ENCODE measurements around the gene ST13.
"Not testable (repeated sequence)": the region's sequence is repeated elsewhere in the genome, so short reads cannot be mapped to it uniquely, and the experiment has no call there.

The ST13 gene

DNA sequence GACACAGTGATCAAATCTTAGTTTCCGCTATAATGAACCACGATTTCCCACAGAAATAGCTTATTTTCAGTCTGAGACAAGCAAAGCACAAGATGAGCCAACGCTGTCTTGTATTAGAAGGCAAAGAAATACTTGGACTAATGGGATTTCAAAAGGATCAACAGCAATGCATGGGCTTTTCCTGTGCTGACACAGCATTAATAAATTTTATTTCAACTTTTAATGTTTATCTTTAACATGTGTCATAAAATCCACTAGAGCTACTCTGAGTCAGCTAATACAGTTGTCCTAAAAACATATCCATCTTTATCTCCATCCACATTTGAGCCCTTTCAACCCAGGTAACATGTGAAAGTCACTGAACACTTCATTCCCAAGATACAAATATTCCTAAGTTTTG is 21.8 kb downstream of the ST13 start:
- no peak for DNase-seq

DNA sequence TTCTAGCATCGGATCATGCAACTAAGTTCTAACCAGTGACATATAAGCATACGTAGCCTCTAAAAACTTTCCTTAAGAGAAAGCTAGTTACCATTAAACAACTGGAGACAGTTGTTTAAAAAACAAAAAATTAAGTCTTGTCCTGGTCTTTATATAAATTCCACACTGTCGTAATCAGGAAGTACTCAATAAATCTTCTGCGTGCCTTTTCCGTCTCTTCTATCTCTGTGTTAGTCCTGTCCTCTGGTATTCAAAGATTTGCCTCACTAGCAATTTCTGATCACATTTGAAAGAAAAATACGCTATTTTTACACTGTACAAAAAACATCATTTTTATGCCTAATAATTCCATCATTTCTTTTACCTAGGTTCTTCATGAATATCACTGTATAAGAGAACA is 27.3 kb downstream of the ST13 start:
- DNase-seq = no peak

DNA sequence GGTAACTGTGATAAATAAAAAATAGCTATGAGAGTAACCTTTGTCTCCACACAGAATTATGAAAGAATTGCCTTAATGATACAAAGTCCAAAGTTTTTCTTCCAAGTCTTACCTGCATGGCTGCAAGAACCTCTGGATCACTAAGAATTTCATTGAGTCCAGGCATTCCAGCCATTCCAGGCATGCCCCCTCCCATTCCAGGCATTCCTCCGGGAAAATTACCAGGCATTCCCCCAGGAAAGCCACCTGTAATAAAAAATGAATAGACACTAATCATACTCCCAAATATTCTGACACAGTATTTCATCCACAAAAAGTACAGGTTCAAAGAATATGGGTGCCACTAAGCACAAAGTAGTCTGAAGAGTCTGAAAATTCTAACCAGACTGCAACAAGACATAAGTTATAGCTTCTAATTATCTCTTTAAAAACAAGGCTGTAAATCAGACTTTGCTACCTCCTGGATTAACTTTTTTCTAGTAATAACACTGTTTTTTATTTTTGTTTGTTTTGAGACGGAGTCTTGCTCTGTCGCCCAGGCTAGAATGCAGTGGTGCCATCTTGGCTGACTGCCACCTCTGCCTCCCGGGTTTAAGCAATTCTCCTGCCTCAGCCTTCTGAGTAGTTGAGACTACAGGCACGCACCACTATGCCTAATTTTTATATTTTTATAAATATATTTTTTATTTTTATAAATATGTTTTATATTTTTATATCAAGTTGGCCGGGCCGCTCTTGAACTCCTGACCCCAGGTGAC is 29.3 kb downstream of the ST13 start:
- DNase-seq = no peak

DNA sequence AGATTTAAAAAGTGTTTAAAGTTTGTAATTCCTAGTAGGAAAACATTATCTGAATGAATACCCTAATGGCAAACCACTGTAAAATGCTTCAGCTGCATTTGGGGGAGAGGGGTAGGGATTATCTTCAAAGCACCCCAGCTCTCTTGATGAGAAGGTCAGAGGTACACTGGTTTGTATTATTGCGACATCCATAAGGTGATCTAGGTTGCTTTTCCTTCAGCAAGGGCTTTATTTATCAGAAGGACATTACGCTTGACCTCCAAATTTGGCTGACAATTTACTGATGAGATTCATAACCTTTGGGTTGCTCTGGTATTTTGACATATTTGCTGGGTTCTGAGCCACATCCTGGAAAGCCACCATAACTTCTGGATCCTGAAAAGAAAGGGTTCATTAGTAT is 30.1 kb downstream of the ST13 start:
- DNase-seq = not testable (repeated sequence)

DNA sequence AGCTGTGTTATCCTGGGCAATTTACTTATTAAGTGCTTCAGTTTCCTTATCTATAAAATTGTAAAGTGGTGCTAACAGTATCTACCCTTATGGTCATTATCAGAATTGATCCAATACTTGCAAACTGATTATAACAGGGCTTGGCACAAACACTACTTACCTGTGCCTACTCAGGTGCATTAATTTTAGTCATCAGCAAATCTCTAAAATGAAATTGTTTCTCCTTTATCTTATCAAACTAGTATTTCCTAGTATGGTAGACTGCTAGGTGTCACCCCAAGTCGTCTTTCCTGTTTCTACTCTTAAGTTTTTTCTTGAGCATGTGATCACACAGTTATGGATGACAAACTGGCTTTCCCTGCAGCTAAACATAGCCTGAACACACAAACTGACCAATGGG is 33.0 kb downstream of the ST13 start:
- no peak for DNase-seq

DNA sequence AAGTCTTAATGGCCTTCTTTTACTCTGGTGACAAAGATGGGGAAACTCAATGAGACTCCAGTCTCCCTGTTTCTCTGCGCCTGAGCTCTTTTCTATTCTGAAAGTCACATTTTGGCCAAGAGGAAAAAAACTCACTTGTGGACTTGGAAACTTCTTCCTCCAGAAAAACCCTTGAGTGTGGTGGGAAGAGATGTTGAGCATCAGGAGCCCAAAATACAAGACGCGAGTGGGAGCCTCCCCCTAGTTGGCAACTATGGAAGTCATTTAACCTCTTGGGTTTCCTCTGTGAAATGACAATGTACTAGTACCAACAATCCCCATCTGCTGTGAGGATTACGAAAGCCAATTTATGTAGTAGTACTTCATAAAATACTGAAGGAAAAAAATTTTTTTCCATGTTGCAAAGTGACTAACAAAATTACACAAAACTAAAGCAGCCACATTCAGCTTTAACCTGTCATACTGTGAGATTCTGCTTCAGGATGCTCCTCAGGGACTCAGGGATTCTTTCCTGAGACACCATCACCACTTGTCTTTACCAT is 36.8 kb downstream of the ST13 start:
- DNase-seq = no peak

DNA sequence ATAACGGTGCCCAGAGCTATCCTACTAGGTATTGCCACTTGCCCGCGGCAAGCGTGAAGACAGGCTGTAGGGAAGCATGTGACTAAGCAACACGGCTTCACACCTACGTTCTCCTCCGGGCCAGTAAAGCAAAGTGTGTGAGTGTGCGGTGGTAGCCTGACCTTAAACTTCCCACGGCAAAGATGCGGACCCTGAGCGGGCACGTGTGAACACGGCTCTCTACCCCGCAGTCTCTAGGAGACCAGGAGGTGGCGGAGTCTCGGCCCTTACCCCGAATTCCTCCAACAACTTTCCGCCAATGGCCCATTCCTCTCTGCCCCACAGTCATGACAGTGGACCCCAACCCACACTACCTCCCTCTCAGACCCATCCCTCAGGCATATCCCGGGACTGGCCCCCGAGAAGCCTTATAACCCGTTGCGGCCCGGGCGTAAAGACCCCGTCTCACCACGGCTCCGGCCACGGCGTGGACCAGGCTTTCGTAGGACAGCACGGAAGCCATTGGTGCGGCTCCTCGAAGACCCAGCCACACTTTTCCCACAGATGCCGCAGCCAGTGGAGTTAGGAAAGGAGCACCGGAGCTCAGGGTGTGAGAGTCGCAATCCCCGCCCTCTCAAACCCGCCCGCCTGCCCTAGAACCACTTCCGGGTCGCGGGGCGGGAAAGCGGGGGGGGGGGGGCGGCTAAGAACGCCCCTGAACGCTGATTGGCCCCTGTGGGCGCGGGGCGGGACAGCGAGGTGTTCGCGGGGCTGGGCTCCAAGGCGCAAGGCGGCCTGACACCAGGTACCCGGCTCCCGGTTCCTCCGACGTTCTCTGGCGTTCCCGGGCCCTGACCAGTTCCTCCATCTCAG is 37.5 kb downstream of the ST13 start, which contains the start of gene SLC25A17:
TSS of gene SLC25A17 (minus strand) at position 600 of the 852 bp plus-strand sequence. CDS start at position 502, 98 bp downstream.
- DNase-seq = peak; percentile 84

DNA sequence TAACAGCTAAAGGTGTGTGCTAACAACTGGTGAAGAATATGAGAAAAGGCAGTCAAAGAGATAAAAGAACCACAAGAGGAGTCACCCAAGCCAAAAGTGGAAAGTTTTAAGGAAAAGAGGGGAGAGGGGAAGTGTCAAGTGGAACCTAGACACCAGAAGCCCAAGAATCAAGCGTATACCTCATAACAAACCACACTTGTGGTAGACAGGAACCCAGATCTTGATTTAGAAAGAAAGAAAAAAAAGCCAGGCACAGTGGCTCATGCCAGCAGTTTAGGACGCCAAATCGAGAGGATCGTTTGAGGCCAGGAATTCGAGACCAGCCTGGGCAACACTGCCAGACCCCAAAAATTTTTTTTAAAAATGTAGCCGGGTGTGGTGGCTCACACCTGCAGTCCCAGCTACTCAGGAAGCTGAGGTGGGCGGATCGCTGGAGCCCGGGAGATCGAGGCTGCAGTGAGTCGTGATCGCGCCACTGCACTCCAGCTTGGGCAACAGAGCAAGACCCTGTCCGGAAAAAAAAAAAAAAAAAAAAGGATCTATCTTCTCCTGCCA is 38.2 kb downstream of the ST13 start:
- DNase-seq = no peak

DNA sequence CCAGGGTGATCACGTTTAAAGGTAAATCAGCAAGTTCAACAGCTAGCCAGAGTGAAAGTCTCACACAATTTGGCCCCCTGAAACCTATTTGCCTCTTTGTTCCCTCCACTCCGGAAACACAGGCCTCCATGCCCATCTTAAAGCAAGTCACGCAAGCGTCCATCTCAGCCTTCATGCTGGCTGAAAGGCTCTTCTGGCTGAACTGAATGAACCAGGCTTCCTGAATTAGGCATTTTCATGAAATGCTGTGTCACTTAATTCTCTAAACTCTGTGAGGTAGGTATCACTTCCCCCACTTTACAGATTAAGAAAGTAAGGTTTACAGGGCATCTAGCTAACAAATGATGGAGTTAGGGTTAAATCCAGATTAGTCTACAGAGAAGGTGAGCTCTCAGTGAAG is 38.7 kb downstream of the ST13 start:
- DNase-seq = no peak

DNA sequence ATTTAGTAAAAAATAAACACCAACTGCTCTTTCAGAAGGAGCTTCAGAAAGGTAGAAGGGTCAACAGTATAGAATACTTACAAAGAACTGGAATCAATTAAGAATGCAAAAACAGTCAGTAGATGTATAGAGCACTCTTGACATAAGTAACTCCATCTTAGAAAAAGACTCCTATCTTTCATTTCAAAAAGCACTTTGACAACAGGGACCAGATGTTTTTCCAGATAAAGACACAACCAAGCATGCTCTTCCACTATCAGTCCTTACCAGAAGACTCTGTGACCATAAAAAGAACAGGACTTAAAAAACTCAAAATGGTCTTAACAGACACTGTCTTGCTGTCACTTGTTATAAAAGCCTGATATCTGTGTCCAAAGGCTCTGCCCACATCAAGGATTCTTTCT is 42.5 kb downstream of the ST13 start:
- DNase-seq = no peak

DNA sequence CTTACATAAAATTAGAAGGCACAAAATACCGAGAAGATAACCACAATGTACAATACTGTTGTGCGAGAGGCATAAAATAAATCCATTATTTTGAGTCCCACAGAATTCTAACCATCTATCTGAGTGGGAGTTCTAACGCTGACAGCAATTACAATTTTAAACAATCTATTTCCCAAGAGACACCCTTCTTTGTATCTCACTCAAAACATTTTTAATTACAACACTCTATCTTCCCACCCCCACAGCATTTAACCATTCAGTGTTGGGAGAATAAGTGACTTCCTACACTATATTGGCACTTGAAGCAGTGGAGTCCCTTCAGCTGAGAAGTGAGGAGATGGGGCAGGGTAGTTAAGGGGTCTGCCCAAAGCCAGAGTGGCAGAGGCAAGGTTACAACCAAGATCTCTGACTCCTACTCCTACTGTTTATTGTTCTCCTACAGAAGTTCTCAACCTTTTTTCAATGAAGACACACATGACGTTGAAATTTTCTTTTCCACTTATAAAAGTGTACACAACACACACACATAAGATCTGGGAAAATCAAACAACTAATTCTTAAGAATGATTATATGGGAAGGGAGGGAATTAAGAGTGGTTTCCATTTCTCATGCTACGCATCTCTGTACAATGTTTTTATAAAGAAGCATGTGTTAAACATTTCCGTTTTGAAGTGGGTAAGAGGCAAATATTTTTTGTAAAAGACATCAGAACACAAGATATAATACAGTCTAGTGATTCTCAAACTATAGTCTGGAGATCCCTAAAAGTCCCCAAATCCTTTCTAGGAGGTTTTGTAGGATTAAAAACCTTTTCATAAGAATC is 48.2 kb downstream of the ST13 start:
- no peak for DNase-seq

DNA sequence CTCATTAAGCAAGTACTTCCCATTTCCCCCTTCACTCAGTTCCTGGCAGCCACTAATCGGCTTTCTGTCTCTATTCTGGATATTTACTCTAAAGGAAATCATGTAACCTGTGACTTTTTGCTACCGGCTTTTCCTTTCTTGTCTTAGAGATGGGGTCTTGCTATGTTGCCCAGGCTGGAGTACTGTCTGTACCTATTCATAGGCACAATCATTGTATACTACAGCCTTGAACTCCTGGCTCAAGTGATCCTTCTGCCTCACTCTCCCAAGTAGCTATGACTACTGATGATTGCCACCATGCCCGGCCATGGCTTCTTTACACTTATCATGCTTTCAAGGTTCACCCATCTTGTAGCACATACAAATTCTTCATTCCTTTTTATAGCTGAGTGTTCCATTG is 49.7 kb downstream of the ST13 start:
- DNase-seq = no peak

DNA sequence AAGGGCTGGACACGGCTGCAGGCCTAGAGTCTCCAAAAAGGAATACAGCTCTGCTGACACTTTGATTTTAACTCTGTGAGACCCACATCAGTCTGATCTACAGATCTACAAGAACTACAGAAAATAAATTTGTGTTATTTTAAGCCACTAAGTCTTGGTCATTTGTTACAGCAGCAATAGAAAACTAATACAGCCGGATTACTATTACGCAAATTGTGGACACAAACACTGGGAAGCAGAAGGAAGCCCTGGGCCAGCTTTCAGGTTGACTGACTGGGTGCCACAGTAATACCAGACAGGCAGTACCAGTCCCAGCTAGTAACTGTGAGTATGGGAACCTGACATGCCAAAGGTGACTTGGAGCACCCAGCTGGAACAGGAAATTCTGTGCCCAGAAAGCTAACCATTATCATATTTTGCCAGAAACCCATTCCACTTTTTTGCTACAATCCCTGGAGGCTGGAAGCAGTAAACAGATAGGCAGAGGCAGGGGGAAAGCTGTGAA is 50.7 kb downstream of the ST13 start:
- no peak for DNase-seq

DNA sequence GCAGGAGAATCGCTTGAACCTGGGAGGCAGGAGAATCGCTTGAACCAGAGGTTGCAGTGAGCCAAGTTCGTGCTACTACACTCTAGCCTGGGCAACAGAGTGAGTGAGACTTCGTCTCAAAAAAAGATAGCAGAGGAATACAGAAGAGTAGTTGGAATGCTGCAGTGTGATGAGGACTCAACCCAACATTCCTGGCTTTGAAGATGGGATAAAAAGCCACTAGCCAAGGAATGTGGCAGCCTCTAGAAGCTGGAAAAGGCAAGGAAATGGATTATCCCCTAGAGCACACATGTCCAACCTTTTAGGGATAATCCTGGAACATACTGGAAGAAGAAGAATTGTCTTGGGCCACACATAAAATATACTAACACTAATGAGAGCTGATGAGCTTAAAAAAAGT is 51.2 kb downstream of the ST13 start:
- no peak for DNase-seq

DNA sequence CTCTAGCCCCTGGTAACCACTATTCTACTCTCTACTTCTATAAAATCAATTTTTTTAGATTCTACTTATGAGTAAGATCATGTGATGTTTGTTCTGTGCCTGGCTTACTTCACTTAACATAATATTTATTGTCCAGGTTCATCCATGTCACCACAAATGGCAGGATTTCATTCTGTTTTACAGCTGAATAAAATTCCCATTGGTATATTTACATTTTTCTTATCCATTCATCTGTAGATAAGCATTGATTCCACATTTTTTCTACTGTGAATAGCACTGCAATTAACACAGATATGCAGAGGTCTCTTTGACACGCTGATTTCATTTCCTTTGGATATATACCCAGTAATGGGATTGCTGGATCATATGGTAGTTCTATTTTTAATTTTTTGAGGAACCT is 53.1 kb downstream of the ST13 start:
- no peak for DNase-seq

DNA sequence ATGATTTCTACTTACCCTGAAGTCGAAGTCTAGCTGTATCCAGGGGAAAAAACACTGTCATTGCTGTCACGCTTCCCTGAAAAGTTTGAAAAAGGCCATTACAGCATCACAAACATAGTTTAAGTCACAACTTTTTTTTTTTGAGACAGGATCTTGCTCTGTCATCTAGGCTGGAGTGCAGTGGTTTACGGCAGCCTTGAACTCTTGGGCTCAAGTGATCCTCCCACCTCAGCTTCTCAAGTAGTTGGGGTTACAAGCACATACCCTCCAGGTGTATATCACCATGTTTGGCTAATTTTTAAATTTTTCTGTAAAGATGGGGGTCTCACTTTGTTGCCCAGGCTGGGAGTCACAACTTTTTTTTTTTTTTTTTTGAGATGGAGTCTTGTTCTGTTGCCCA is 57.4 kb downstream of the ST13 start:
- DNase-seq = no peak

DNA sequence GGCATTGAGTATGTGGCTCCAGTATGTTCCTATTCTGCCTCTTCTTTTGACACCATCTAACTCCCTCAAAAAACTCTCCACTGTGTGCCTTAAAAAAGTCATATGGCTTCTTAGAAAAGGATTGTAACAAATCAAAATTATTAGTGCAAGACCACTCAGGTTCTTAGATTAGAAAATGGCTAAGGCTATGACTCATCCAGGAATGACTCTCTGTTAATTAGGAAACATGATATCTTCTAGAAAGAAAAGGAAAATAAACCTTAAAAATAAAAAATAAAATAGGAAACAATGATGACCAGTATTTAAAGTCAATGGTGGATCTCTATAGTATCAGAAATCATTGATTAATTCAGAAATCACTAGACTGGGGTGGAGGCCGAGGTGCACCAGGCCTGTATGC is 59.0 kb downstream of the ST13 start:
- DNase-seq = no peak

DNA sequence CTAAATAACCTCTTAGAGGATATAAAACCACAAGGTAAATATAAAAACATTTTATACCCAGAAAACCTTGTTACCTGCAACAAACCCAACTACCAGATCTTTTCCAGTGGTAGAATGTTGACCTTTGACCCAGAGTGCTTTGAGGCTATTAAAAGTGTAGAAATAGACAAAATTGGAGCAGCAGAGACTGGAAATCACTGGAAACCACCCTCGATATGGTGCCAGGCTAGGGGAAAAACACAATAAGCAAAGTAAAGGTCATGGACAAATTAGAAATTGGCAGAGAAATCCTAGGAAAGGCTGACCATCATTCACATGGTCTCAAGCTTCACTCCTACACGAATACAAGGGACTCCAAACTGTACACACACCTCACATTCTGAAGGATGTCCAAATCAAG is 64.0 kb downstream of the ST13 start:
- no peak for DNase-seq

DNA sequence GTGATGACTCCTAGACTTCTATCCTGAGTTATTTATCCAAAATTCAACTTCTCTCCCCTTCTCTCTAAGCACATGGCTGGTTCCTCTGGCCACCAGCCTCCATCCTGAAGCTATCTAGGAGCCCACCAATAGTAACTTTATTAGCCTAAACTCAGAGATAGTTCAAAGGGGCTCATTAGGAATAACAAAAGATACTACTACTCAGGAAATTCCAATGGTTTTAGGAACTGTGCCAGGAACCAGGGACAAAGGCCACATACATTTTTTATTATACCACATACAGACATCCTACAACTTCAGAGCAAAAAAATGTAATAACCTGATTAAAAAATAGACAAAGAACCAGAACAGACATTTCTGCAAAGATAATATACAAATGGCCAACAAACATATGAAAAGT is 65.2 kb downstream of the ST13 start:
- no peak for DNase-seq

DNA sequence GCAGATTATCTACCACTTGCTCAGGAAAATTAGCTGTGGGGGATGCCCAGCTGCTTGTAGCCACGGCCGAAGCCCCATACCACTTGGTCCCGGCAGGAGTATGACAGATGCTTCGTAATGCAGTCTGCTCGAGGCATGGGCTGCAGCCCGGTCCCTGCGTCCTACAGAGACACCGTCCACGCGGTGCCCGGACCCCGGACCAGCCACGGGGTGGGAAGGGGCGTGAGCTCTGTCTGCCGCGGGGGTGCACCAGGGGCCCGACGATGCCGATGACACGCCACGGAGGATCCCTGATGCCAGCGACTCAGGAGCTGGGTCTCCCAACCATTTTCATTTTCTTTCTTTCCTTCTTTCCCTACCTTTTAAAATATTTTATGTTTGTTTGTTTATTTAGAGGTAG is 67.3 kb downstream of the ST13 start:
- no peak for DNase-seq

DNA sequence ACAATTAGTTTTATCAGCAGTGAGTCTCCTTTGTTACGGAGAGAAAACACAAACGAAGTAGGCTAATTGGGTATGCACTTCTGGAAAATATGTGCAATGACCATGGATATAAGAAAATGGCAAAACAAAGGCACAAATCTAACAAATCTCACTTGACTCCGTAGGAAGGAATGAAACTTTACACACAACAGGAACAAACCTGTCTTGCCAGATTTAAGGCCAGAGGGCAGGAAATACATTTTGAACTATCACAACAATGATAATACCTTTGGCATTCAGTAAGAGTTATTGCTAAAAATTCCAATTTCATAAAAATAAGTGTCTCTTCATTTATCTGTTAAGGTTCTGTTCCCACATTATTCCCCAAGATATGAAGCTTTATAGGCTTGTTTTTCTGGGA is 73.9 kb downstream of the ST13 start:
- DNase-seq = no peak

DNA sequence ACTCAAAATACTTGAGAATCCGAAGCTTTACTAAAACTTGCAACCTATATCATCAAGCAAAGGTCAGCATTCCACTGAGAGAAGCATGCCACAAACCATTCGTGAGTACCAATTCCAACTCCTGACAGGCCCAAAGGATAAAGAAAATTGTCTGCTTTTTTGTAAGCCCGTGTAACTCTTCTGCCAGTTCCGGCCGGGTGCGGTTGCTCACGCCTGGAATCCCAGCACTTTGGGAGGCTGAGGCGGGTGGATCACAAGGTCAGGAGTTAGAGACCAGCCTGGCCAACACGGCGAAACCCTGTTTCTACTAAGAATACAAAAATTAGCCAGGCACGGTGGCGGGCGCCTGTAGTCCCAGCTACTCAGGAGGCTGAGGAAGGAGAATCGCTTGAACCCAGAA is 74.7 kb downstream of the ST13 start:
- DNase-seq = not testable (repeated sequence)

Data from T-helper 9 cell (primary cell).